C4-2B (cell line): ENCODE results near the gene ZNF316.

Source experiments
- ZFX ChIP-seq: fragments of 450-650 bp; IDR thresholded peaks from 2 replicates; pipeline ENCODE4 v1.6.1; 2017
- TF ChIP-seq, protein P1 (sequence below): fragments of 450-650 bp; conservative IDR thresholded peaks from 2 replicates; pipeline ENCODE4 v1.5.1; 2017; ENCODE audit warnings: mild to moderate bottlenecking

DNA sequence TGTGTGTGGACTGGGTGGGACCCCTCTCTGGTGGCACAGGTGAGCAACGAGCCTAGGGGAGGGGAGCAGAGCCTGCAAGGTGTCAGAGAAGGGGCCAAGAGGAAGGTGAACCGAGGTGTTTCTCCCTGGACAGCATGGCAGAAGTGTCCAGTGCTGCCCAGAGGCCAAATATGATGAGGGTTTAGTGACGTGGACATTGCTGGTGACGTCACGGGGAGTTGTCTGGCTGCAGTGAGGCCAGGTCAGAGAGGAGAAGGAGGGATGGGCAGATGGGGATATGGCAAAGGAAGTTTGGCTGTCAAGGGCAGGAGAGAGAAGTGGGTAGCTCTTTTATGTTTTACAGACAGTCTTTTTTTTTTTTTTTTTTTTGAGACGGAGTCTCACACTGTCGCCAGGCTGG, 24.3 kb upstream of the ZNF316 start:
- TF ChIP-seq, protein P1, sequence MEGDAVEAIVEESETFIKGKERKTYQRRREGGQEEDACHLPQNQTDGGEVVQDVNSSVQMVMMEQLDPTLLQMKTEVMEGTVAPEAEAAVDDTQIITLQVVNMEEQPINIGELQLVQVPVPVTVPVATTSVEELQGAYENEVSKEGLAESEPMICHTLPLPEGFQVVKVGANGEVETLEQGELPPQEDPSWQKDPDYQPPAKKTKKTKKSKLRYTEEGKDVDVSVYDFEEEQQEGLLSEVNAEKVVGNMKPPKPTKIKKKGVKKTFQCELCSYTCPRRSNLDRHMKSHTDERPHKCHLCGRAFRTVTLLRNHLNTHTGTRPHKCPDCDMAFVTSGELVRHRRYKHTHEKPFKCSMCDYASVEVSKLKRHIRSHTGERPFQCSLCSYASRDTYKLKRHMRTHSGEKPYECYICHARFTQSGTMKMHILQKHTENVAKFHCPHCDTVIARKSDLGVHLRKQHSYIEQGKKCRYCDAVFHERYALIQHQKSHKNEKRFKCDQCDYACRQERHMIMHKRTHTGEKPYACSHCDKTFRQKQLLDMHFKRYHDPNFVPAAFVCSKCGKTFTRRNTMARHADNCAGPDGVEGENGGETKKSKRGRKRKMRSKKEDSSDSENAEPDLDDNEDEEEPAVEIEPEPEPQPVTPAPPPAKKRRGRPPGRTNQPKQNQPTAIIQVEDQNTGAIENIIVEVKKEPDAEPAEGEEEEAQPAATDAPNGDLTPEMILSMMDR: no peak
- no peak for TF ChIP-seq ZFX
